BLaER1 treated with 17β-estradiol and CSF1 and Interleukin-3, amounts not matched to agents 10 nM and 100 nM (cell line): ENCODE measurements around the gene MID2.

Experiments used
- H3K27ac ChIP-seq, 11 experiments: shearing (Covaris generic); formaldehyde crosslinking; 2 replicates each; pipeline ENCODE4 v1.8.1; 2022
- H3K27me3 ChIP-seq, 11 experiments: shearing (Covaris generic); formaldehyde crosslinking; 2 replicates each; pipeline ENCODE4 v1.8.1; 2022
- H3K36me3 ChIP-seq, 11 experiments: shearing (Covaris generic); formaldehyde crosslinking; 2 replicates each; pipeline ENCODE4 v1.8.1; 2022
- H3K4me1 ChIP-seq, 10 experiments: shearing (Covaris generic); formaldehyde crosslinking; 2 replicates each; pipeline ENCODE4 v1.8.1; 2022
- H3K4me2 ChIP-seq, 11 experiments: shearing (Covaris generic); formaldehyde crosslinking; 2 replicates each; pipeline ENCODE4 v1.8.1; 2022
- H3K4me3 ChIP-seq, 10 experiments: shearing (Covaris generic); formaldehyde crosslinking; 2 replicates each; pipeline ENCODE4 v1.8.1; 2022
- H3K9ac ChIP-seq, 11 experiments: shearing (Covaris generic); formaldehyde crosslinking; 2 replicates each; pipeline ENCODE4 v1.8.1; 2022
- H3K9me3 ChIP-seq, 11 experiments: shearing (Covaris generic); formaldehyde crosslinking; replicated peaks in 1 of 11; 2 replicates each; pipeline ENCODE4 v1.8.1; 2022
- H4K20me1 ChIP-seq, 11 experiments: shearing (Covaris generic); formaldehyde crosslinking; 2 replicates each; pipeline ENCODE4 v1.8.1; 2022
- Cebpa-rat ChIP-seq, 11 experiments: shearing (Covaris generic); IDR thresholded peaks; 2 replicates each; pipeline ENCODE4 v1.8.1; 2022

MID2 gene

DNA sequence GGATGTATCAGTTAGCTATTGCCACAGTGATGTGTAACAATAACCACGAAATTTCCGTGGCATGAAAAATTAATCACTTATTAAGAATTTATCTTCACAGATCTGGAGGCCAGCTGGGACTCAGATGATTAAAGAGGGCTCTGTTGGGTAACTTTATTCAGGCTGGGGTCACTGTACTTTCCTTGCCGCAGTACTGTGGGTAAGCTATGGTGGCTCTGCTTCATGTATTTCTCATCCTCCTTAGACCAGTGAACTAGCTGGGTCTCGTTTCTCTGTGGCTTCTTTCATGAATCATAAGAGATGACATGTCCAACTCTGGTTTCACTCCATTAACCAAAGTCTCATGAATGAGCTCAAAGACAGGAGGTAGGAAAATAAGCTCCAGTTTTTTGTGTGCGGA lies 143.0 kb downstream of the MID2 start:
- Histone ChIP-seq H3K9me3 (peaks cover 5 to 23% (median 8%) of the 10 kb centered on the region in 11 experiments; a peak in 17 of 22 replicates), H3K9ac (no peak overlapping the region), H3K27me3 (peaks cover 46 to 82% (median 79%) of the 10 kb centered on the region in 11 experiments; a peak in 21 of 22 replicates), H3K4me2 (no peak overlapping the region), H3K36me3 (no peaks in the 10 kb centered on the region), H3K4me3 (no peak overlapping the region), H3K27ac (no peak overlapping the region), H4K20me1 (no peaks in the 10 kb centered on the region), H3K4me1 (no peaks in the 10 kb centered on the region)
- TF ChIP-seq Cebpa-rat (IDR thresholded peaks at IDR 0.05) = no peak

DNA sequence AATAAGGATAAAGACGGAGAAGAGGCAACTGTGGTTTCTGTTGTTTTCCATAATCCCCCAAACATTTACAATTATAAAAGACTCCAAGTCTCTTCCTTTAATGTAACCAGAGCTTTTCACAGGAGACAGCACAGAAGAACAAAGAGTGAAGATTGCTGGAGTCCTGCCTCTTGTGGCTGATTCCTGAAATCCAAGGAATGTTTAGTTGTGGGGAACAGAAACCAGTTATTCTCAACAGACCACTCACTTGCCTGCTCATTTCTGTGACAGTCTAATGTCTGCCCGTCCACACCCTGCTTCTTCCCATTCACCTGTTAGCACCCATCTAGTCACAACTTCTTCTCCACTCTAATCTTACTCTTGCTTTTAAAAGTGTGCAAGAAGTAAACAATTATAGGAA lies 144.4 kb downstream of the MID2 start:
- no peaks in the 10 kb centered on the region for H4K20me1 ChIP-seq
- H3K27me3 ChIP-seq = peaks cover 50 to 83% (median 79%) of the 10 kb centered on the region in 11 experiments
- TF ChIP-seq Cebpa-rat (IDR thresholded peaks at IDR 0.05) = no peak
- H3K27ac ChIP-seq = no peak overlapping the region
- no peak overlapping the region for H3K4me3 ChIP-seq
- H3K9ac ChIP-seq = no peak overlapping the region
- H3K9me3 ChIP-seq = peaks cover 5 to 12% (median 6%) of the 10 kb centered on the region in 11 experiments; a peak in 17 of 22 replicates
- no peaks in the 10 kb centered on the region for H3K4me1 ChIP-seq
- no peaks in the 10 kb centered on the region for H3K36me3 ChIP-seq
- H3K4me2 ChIP-seq = no peak overlapping the region

DNA sequence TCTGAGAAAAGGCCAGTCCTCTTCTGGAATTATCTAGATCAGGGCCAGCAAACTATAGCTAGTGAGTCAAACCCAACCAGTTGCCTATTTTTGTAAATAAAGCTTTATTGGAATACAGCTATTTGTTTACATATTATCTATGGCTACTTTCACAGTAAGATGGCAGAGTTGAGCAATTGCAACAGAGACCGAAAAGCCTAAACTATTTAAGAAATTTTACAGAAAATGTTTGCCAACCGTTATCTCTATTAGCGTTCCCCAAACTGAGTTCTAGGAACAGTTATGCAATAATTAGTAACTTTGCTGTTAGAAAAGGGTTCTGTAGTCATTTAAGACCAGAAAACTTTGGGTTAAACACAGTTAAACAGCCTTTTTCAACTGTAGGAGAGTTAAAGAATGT lies 146.0 kb downstream of the MID2 start:
- no peak for TF ChIP-seq Cebpa-rat (IDR thresholded peaks at IDR 0.05)
- peaks cover 5 to 12% (median 6%) of the 10 kb centered on the region in 11 experiments; a peak in 17 of 22 replicates for H3K9me3 ChIP-seq
- H3K4me3 ChIP-seq = no peak overlapping the region
- H3K27ac ChIP-seq = no peak overlapping the region
- H4K20me1 ChIP-seq = no peaks in the 10 kb centered on the region
- H3K4me1 ChIP-seq = no peaks in the 10 kb centered on the region
- peaks cover 64 to 83% (median 79%) of the 10 kb centered on the region in 11 experiments for H3K27me3 ChIP-seq
- no peak overlapping the region for H3K9ac ChIP-seq
- no peaks in the 10 kb centered on the region for H3K36me3 ChIP-seq
- H3K4me2 ChIP-seq = no peak overlapping the region
